Measurements from ENCODE around the gene UBE2D4. TPM values are rescaled to one million over a fixed set of nuclear protein-coding genes. Genes with fewer than 3 reads are reported as not detected.

The UBE2D4 gene
- total and polyA plus RNA-seq, 2 donors (not counting 3 experiments of a cell fraction or from before 2014, with no cell fraction given) = 11.3 to 19.8 TPM

DNA sequence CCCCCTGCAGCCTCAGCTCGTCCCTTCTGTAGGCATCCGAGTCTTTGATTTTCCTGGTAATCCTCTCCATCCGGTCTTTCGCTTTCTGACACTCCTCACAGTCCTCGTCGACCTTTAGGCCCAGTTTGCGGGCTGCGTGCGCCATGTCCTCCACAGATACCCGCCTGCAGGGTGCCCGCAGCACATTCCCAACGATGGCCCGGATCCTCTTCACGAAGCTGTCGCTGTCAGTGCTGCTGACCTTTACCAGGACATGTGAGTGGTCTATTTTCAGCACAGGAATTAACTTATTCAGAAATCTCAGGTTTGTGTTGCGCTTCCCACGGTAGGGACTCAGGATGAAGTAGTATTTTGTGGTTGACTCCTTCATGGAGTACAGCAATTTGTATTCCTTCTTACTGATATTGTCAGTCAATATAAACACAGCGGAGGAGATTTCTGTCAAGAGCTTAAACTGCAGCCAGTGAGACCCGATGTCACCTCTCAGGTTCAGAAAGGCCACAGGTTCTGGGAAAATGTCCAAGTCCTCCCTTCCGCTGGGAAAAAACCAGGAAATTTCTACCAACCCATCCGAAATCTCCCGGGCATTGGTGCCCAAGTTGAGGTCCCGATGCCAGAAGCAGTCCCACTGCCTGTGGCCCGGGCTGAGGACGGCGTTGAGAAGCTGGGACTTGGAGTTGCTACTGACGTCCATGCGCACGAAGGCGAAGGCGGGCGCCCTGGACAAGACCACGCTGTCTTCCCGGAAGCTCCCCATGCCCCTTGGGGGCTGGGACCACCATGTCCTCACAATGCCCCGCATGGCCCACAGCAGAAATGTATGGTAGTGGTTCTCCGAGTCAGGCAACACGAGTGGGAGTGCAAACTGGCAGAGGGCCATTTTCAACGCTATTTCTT is 48.0 kb upstream of the UBE2D4 start:
- Histone ChIP-seq H3K27ac (ENCODE audit: insufficient read depth, low read depth, low read length) (peak overlapping the region; percentile 58), H2AFZ (ENCODE audit: low read depth, low read length) (no peak overlapping the region), H3K4me2 (ENCODE audit: insufficient read depth, low read length) (peak overlapping the region; percentile 67), H4K20me1 (replicated peaks; ENCODE audit: control insufficient read depth, extremely low read depth, insufficient read depth, low read length) (no peaks in the 10 kb centered on the region), H3K4me3 (replicated peaks in 1 of 3; ENCODE audit: insufficient read depth in 1 of 3, low read depth in 1 of 3, low read length in 3 of 3) (no peak overlapping the region), H3K4me1 (ENCODE audit: control insufficient read depth, extremely low read depth, insufficient read depth, low read length) (peaks cover 30% of the 10 kb centered on the region), H3K9me1 (replicated peaks; ENCODE audit: control insufficient read depth, extremely low read depth, insufficient read depth, low read length) (no peaks in the 10 kb centered on the region), H3K27me3 (ENCODE audit: control insufficient read depth in 2 of 2, insufficient read depth in 2 of 2, low read length in 2 of 2) (no peaks in the 10 kb centered on the region), H3K36me3 (ENCODE audit: control insufficient read depth in 2 of 2, extremely low read depth in 1 of 2, insufficient read depth in 2 of 2, low read length in 2 of 2) (peaks cover 0 to 20% of the 10 kb centered on the region in 2 experiments), H3K79me2 (ENCODE audit: control insufficient read depth, insufficient read depth, low read length) (peaks cover 6% of the 10 kb centered on the region), H3K9me3 (replicated peaks; ENCODE audit: control insufficient read depth, insufficient read depth, low read length) (no peaks in the 10 kb centered on the region), H3K9ac (replicated peaks; ENCODE audit: extremely low read depth, insufficient read depth, low read length) (no peak overlapping the region)
- BruUV-seq (replicated peaks) = TSS peak; percentile 8
- POLR2A ChIA-PET = interaction anchor here (2.2 kb wide), 1 partner anchor 8 kb away, joined by 10 read pairs; the partner anchor contains the start of gene MRPS24
- dilution Hi-C loops (cut with MboI; ENCODE audit: extremely low pct_ligation_motif_present, low sequenced_read_pairs) (no loop called here), intact Hi-C loops (cut with micrococcal nuclease) (loop anchor here (2.0 kb wide), 1 partner anchor 77 kb away; no protein-coding TSS in a partner anchor)
- no peak for FAIRE-seq
- CTCF ChIA-PET = interaction anchor here (0.5 to 1.7 kb wide), 6 partner anchors 8 to 116 kb away, joined by 3 to 9 read pairs (median 4); partner anchors contain the start of gene MRPS24
- no peak for DNase-seq (ENCODE audit: low read depth, low spot score)
- TF ChIP-seq JUN (IDR thresholded peaks at IDR 0.05; ENCODE audit: borderline replicate concordance, insufficient read depth, insufficient read length, low read depth) = no peak
- no peak for TF ChIP-seq GATA2 (IDR thresholded peaks at IDR 0.05; ENCODE audit: insufficient read depth, insufficient read length, low read depth, low read length)
- no peak for TF ChIP-seq POLR2AphosphoS5 (IDR thresholded peaks at IDR 0.05; ENCODE audit: insufficient read depth, low read depth, low read length)
- TF ChIP-seq POLR2A (IDR thresholded peaks at IDR 0.05; ENCODE audit: low read depth, low read length) = no peak
- TF ChIP-seq, protein P1, sequence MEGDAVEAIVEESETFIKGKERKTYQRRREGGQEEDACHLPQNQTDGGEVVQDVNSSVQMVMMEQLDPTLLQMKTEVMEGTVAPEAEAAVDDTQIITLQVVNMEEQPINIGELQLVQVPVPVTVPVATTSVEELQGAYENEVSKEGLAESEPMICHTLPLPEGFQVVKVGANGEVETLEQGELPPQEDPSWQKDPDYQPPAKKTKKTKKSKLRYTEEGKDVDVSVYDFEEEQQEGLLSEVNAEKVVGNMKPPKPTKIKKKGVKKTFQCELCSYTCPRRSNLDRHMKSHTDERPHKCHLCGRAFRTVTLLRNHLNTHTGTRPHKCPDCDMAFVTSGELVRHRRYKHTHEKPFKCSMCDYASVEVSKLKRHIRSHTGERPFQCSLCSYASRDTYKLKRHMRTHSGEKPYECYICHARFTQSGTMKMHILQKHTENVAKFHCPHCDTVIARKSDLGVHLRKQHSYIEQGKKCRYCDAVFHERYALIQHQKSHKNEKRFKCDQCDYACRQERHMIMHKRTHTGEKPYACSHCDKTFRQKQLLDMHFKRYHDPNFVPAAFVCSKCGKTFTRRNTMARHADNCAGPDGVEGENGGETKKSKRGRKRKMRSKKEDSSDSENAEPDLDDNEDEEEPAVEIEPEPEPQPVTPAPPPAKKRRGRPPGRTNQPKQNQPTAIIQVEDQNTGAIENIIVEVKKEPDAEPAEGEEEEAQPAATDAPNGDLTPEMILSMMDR (IDR thresholded peaks at IDR 0.05; ENCODE audit: extremely low read depth in 1 of 2, insufficient read depth in 1 of 2, low read depth in 1 of 2, low read length in 2 of 2) = no peak
- TF ChIP-seq EZH2 (IDR thresholded peaks at IDR 0.05; ENCODE audit: borderline replicate concordance, low read depth, low read length, severe bottlenecking) = no peak
- TF ChIP-seq FOS (IDR thresholded peaks at IDR 0.05; ENCODE audit: borderline replicate concordance, insufficient read depth, low read length) = no peak
- TF ChIP-seq MYC (IDR thresholded peaks at IDR 0.05; ENCODE audit: low read depth, low read length) = no peak
- TF ChIP-seq, protein P2, sequence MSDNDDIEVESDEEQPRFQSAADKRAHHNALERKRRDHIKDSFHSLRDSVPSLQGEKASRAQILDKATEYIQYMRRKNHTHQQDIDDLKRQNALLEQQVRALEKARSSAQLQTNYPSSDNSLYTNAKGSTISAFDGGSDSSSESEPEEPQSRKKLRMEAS (IDR thresholded peaks at IDR 0.05; ENCODE audit: insufficient read depth, insufficient read length) = no peak

All from endothelial cell of umbilical vein (primary cell).